Measurements from ENCODE around the gene SRPRA. TPM values are rescaled to one million over a fixed set of nuclear protein-coding genes. Genes with fewer than 3 reads are reported as not detected.

Gene SRPRA
- polyA plus RNA-seq, 4 donors, result 79.3 to 89.1 (median 82.9) TPM

DNA sequence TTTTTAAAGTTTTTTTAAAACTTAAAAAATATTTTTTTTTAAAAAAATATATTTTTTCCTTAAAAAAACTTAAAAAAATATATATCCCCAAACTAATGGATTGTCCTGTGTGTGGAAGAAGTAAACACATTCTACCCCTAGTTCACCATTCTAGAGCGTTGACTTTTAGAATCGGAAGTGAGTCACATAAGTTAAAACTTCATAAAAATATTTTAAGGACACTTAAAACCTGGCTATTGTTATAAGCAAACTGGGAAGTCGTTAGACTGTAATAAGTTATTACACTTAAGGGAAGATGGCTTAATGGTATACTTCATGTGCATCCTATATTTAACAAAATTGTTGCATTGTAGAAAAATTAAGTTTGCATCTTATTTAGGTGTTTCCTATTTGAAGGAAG is 36.0 kb downstream of the SRPRA start:
- DNase-seq (ENCODE audit: low read depth in 4 of 4, low spot score in 3 of 4), result no peak

DNA sequence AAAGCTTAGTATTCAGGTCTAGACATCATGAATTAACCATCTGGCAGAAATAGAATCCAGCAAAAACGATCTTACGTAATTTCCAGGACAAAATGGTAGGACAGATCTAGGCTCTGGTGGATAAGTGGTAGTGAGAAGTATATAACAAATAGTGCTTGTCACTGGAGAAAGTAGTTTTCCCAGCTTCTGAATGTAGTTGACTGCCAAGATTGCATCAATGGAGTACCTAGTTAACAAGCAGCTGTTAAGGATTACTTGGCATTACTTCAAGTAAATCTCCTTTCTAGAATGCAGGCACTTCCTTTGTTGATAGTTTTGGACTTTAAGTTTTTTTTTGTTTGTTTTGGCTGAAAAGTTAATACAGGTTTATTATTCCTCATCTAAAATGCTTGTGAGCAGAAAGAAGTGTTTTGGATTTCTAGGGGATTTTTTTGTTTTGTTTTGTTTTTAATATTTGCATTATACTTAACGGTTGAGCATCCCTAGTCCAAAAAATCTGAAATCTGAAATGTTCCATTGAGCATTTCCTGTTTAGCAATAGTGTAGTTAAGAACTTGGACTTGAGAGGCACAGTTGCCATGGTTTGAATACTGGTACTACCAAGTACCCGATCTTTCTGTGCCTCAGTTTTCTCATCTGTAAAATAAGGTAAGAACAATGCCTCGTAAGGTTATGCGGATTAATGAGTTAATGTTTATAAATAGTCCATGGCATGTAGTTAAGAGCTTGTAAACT is 36.8 kb downstream of the SRPRA start:
- DNase-seq (ENCODE audit: low read depth in 4 of 4, low spot score in 3 of 4), result no peak

DNA sequence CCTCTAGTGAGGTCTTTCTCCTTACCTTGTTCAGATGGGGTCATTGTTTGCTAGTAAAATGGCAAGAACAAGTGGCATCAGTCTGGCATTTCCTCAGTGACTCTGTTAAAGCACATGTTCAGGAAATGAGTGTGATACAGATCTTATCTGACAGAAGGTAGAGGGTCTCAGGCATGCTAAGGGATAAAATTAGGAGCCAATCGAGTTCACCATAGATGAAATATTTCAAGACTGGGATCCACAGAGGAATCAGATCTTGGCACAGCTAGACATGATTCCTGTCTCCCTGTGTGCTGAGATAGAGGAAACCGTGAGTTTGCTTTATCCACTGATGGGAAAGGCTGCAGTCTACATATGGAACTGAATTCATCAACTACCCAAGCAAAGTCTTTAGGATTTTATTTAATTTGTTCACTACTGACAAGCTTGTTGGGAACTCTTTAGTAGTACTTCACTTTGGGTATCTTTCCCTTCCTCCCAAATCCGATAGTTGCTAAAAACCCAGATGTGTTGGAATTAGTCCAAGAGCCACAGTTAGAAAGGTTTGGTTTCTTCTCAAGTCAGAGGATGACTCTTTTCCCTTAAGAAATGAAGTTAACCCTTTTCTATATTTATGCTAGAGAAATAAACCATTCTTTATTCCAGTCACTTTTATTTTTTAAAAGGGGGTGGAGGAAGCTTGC is 38.7 kb downstream of the SRPRA start:
- no peak for DNase-seq (ENCODE audit: low read depth in 4 of 4, low spot score in 3 of 4)

DNA sequence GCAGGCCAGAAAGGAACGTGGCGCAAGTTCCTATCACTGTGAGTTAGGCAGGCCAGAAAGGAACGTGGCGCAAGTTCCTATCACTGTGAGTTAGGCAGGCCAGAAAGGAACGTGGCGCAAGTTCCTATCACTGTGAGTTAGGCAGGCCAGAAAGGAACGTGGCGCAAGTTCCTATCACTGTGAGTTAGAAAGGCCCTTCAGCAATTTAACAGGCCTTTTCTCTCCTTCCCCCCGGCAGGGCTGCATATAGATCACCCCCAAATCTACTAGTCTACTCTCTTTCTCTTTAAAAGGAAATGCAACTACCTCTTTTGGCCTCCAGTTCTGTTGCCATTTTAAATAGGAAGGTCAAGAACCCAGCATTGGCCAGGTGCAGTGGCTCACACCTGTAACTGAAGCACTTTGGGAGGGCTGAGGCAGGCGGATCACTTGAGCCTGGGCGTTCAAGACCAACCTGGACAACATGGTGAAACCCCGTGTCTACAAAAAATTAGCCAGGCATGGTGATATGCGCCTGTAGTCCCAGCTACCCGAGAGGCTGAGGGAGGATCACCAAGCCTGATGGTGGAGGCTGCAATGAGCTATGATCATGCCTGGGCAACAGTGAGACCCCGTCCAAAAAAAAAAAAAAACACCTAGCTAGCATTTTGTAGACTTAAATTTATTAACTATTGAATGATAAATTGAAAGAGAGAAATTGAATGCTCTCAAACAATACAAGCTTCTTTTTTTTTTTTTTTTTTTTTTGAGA is 42.2 kb downstream of the SRPRA start:
- no peak for DNase-seq (ENCODE audit: low read depth in 4 of 4, low spot score in 3 of 4)

DNA sequence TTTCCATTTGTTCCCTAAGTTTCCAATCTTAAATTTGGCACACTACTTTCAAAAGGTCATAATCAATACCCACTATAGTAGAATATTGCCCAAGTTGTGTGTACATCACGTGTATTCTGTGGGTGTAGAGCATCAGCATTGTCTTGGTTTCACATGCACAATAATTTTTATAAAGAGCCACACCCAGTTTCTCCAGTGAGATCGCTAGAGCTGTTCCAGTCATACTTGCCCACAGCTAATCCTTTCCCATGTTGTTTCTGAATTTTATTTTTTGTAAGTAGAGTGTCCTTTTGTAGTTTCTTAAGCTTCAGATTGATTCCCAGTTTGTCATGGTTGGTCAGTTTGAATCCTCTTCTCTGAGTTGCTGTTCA is 43.4 kb downstream of the SRPRA start:
- no peak for DNase-seq (ENCODE audit: low read depth in 4 of 4, low spot score in 3 of 4)

DNA sequence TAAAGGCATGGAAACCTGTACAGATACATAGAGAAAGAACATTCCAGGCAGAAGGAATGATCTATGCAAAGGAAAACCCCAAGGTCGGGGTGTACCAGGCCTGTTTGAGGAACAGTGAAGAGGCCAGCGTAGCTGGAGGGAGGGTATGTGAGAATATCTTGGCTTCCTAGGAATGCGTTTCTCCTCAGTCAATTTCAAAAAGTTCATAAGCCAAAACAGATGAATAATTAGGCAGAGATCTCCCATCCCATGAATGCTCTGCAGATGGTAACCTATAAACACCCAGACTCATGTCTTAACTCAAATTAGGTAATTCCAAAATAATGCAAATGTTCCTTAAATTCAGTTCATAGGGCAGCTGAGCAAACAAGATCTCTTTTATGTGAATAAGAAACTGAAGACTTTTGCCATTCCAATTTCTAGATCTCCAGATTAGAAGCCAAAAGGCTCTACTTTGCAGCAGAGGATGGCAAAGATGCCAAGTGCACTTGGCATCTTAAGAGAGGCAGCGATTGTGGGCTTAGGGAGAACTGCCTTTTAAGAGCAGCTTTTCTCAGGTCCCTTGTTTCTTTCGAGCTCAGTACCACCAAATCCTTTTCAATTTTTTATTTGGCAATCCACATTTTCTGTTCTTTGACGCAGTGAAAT is 43.9 kb downstream of the SRPRA start:
- no peak for DNase-seq (ENCODE audit: low read depth in 4 of 4, low spot score in 3 of 4)

DNA sequence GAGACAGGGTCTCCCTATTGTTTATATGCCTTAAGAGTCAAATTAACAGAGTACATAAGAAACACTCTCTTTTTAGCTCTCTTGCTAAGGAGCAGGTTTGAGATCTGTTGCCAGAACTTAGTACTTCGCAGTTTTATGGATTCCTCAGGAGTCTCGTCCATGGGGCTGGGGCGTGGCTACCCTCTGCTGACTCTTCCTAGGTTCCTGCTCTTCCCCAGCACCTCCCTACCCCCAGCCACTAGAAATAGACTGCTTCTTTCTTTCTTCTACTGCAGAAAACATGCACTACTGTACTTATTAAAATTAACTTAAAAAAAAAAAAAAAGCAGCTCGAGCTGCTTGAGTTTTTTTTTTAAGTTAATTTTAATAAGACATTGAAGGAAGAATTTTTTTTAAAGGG is 49.1 kb downstream of the SRPRA start:
- no peak for DNase-seq (ENCODE audit: low read depth in 4 of 4, low spot score in 3 of 4)

DNA sequence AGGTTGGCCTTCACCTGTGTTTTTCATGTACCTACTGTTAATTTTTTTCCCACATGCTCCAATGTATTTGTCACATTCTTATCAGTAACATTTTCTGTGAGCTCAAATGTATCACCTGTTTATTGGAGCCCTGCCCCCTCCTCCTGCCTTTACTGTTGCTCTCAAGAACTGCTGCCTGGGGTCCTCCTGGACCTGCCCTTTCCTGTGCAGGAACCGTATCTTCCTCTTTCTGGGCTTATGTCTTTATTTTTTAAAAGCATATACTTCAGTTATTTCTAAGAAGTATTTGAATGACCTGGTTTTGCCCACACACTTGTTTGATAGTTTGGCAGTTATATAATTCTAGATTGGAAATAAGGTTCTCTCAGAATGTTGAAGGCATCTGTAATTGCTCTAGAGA is 51.2 kb downstream of the SRPRA start:
- DNase-seq (ENCODE audit: low read depth in 4 of 4, low spot score in 3 of 4), result no peak

DNA sequence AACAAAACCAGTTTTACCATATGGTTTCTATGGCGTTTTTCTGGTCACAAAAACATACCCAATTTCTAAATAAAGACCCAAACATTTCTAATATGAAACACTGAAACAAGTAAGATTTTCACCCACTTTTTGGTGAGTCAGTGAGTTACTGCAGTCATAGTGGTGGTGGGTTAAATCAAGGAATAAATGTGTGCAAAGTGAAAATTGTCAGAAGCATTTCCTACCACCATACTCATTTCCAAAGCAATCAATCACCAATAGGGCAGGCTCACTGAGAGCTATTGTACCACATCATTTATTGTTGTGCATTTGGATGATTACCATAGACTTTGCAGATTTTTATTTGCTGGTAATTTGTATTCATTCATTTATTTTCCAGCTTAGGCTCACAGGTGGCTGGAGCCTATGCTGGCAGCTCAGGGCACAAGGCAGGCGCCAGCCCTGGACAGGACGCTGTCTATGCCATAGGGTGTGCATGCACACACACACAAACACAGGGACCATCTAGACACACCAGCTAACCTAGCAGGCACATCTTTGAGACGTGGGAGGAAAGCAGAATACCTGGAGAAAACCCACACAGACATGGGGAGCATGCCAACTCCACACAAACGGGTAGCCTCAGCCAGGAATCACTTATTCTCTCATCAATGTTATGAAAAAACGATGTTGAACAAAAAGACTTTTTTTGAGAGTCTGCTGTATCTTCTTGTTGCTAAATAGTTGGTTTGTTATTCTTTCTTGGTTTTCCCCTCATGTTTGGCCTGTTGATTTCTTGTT is 52.0 kb downstream of the SRPRA start:
- no peak for DNase-seq (ENCODE audit: low read depth in 4 of 4, low spot score in 3 of 4)

DNA sequence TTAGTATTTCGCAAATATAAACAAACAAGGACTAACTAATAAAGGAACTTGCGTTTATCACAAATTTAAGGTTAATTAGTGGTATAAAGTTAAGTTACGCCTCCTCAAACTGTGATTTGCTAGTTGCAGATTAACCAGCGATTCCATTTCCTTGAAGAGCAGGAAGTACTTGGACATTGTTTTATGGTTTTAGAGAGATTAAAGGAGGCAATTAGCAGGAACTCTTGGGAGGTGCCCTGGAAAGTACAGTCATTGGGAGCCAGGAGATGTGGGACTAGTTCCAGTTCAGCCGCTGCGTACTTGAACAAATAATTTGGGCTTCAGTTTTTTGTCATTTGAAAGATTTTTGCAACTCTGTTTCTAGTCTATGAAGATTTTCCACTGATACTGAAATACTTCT is 53.9 kb downstream of the SRPRA start:
- DNase-seq (ENCODE audit: low read depth in 4 of 4, low spot score in 3 of 4), result no peak

DNA sequence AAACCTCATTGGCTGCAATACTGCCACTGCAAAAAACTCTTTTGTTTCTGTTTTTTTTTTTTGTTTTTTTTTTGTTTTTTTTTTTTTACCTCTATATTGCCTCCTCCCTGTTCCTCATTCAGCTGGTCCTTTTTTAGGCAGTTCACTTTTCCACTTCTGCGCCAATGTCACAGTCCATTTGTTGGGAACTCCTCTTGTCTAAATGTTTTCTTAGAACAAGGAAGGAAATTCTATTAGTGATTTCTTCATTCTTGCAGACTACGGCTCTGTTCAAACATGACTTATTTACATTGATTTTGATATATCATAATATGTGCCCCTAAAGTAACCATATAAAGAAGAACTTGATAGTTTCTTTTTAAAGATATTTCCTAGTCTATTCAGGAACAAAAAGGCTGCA is 54.3 kb downstream of the SRPRA start:
- DNase-seq (ENCODE audit: low read depth in 4 of 4, low spot score in 3 of 4), result no peak

Other genes with a start within 250 kb of the SRPRA start
- 10 to 100 TPM; 25.3 to 27.7 (median 26.2) TPM for gene CDON, start 206.0 kb downstream of the SRPRA start, polyA plus RNA-seq (ENCODE audit: insufficient read length in 4 of 4)
- 10 to 100 TPM; 29.8 to 32.5 (median 30.9) TPM for gene RPUSD4, start 57.2 kb downstream of the SRPRA start, polyA plus RNA-seq (ENCODE audit: insufficient read length in 4 of 4)
- gene FAM118B, start 57.1 kb downstream of the SRPRA start, polyA plus RNA-seq (ENCODE audit: insufficient read length in 4 of 4), result 10 to 100 TPM; 27.3 to 32.9 (median 30.9) TPM
- gene FOXRED1, start 259 bp upstream of the SRPRA start, polyA plus RNA-seq (ENCODE audit: insufficient read length in 4 of 4), result 10 to 100 TPM; 31.2 to 36.7 (median 34.1) TPM
- gene TIRAP, start 14.2 kb upstream of the SRPRA start, polyA plus RNA-seq (ENCODE audit: insufficient read length in 4 of 4), result 10 to 100 TPM; 10.5 to 13.3 (median 11.3) TPM
- gene DCPS, start 35.2 kb upstream of the SRPRA start, polyA plus RNA-seq (ENCODE audit: insufficient read length in 4 of 4), result 10 to 100 TPM; 14.8 to 17.7 (median 16.0) TPM
- 10 to 100 TPM; 17.1 to 21.9 (median 19.6) TPM for gene ST3GAL4, start 86.8 kb upstream of the SRPRA start, polyA plus RNA-seq (ENCODE audit: insufficient read length in 4 of 4)

All from right renal pelvis (tissue), 4 donors.